IMR-90 (cell line): ENCODE data around the gene FBXW4.

Experiments used
- CEBPB ChIP-seq: IDR thresholded peaks from 2 replicates; pipeline ENCODE4 v1.6.1; 2012; ENCODE audit warnings: low read depth, low read length, improper control_type of control experiment
- CTCF ChIP-seq: conservative IDR thresholded peaks from 2 replicates; pipeline ENCODE4 v1.5.1; 2012; ENCODE audit warnings: mild to moderate bottlenecking, low read depth, low read length, improper control_type of control experiment
- MXI1 ChIP-seq: IDR thresholded peaks from 2 replicates; pipeline ENCODE4 v1.6.1; 2012; ENCODE audit warnings: low read depth, mild to moderate bottlenecking, low read length, moderate library complexity, borderline replicate concordance
- NFE2L2 ChIP-seq: fragments of 150-350 bp; IDR thresholded peaks from 2 replicates; pipeline ENCODE4 v1.6.1; 2016; ENCODE audit warnings: low read depth, mild to moderate bottlenecking, low read length
- POLR2A ChIP-seq: IDR thresholded peaks from 2 replicates; pipeline ENCODE4 v1.6.1; 2012; ENCODE audit warnings: mild to moderate bottlenecking, low read depth, low read length
- RCOR1 ChIP-seq: IDR thresholded peaks from 2 replicates; pipeline ENCODE4 v1.6.1; 2012; ENCODE audit warnings: mild to moderate bottlenecking, low read length, improper control_type of control experiment; ENCODE audit not compliant: insufficient replicate concordance
- USF2 ChIP-seq: fragments of 150-350 bp; IDR thresholded peaks from 2 replicates; pipeline ENCODE4 v1.6.1; 2017; ENCODE audit warnings: mild to moderate bottlenecking, antibody characterized with exemption, low read length, low read depth

- TF ChIP-seq RCOR1 (no peak), CEBPB (no peak), CTCF (no peak), POLR2A (no peak), NFE2L2 (no peak), MXI1 (no peak), USF2 (no peak)
Observed at GRCh38 chr10:101646364-101646763, 48.6 kb downstream of the FBXW4 start.
